Liver (tissue), 3 donors: Measurements from ENCODE around the gene SFXN5.

ENCODE experiments used
- CTCF ChIP-seq: fragments of 150-350 bp; IDR thresholded peaks from 2 replicates; pipeline ENCODE4 v1.5.1; 2017; ENCODE audit warnings: improper control_type of control experiment, low read depth, low read length; ENCODE audit not compliant: missing input control
- EGR1 ChIP-seq, 2 donors: IDR thresholded peaks; 2 replicates each; pipeline ENCODE4 v1.6.1; 2016 to 2018; ENCODE audit warnings: antibody characterized with exemption in 2 of 2, low read depth in 2 of 2
- GABPA ChIP-seq, 2 donors: IDR thresholded peaks in 1 of 2; conservative IDR thresholded peaks in 1 of 2; 2 replicates each; pipeline ENCODE4 v1.6.1; 2016; ENCODE audit warnings: antibody characterized with exemption in 2 of 2, mild to moderate bottlenecking in 1 of 2, moderate library complexity in 1 of 2
- HNF4A ChIP-seq, 2 donors: conservative IDR thresholded peaks; 2 replicates each; pipeline ENCODE4 v1.6.1; 2016; ENCODE audit warnings: antibody characterized with exemption in 2 of 2, mild to moderate bottlenecking in 2 of 2
- HNF4G ChIP-seq: IDR thresholded peaks from 2 replicates; pipeline ENCODE4 v1.6.1; 2016; ENCODE audit warnings: antibody characterized with exemption
- RXRA ChIP-seq, 2 donors: IDR thresholded peaks; 2 replicates each; pipeline ENCODE4 v1.6.1; 2017 to 2018; ENCODE audit warnings: antibody characterized with exemption in 2 of 2, mild to moderate bottlenecking in 1 of 2
- SP1 ChIP-seq: IDR thresholded peaks from 2 replicates; pipeline ENCODE4 v1.6.1; 2018; ENCODE audit warnings: antibody characterized with exemption, mild to moderate bottlenecking
- TAF1 ChIP-seq: conservative IDR thresholded peaks from 2 replicates; pipeline ENCODE4 v1.6.1; 2016; ENCODE audit warnings: antibody characterized with exemption, mild to moderate bottlenecking
- YY1 ChIP-seq: IDR thresholded peaks from 2 replicates; pipeline ENCODE4 v1.6.1; 2016; ENCODE audit warnings: antibody characterized with exemption, mild to moderate bottlenecking
- TF ChIP-seq, protein P1 (sequence below): IDR thresholded peaks from 2 replicates; pipeline ENCODE4 v1.6.1; 2016; ENCODE audit warnings: antibody characterized with exemption
- TF ChIP-seq, protein P2 (sequence below): IDR thresholded peaks from 2 replicates; pipeline ENCODE4 v1.6.1; 2016; ENCODE audit warnings: antibody characterized with exemption, mild to moderate bottlenecking
- TF ChIP-seq, protein P3 (sequence below): IDR thresholded peaks from 2 replicates; pipeline ENCODE4 v1.6.1; 2016; ENCODE audit warnings: antibody characterized with exemption
- donor health status: healthy.
- donor health status: healthy.

- TF ChIP-seq SP1: no peak
- TF ChIP-seq CTCF: no peak
- no peak for TF ChIP-seq HNF4G
- TF ChIP-seq GABPA (IDR thresholded peaks at IDR 0.05 in 1 of 2, conservative IDR thresholded peaks at IDR 0.05 in 1 of 2): no peak
- TF ChIP-seq, protein P1, sequence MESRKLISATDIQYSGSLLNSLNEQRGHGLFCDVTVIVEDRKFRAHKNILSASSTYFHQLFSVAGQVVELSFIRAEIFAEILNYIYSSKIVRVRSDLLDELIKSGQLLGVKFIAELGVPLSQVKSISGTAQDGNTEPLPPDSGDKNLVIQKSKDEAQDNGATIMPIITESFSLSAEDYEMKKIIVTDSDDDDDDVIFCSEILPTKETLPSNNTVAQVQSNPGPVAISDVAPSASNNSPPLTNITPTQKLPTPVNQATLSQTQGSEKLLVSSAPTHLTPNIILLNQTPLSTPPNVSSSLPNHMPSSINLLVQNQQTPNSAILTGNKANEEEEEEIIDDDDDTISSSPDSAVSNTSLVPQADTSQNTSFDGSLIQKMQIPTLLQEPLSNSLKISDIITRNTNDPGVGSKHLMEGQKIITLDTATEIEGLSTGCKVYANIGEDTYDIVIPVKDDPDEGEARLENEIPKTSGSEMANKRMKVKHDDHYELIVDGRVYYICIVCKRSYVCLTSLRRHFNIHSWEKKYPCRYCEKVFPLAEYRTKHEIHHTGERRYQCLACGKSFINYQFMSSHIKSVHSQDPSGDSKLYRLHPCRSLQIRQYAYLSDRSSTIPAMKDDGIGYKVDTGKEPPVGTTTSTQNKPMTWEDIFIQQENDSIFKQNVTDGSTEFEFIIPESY: no peak
- no peak for TF ChIP-seq YY1
- no peak for TF ChIP-seq TAF1
- no peak for TF ChIP-seq HNF4A (conservative IDR thresholded peaks at IDR 0.05)
- TF ChIP-seq RXRA (IDR thresholded peaks at IDR 0.05): no peak
- no peak for TF ChIP-seq EGR1 (IDR thresholded peaks at IDR 0.05; ENCODE audit: low read depth in 2 of 2)
- TF ChIP-seq, protein P2, sequence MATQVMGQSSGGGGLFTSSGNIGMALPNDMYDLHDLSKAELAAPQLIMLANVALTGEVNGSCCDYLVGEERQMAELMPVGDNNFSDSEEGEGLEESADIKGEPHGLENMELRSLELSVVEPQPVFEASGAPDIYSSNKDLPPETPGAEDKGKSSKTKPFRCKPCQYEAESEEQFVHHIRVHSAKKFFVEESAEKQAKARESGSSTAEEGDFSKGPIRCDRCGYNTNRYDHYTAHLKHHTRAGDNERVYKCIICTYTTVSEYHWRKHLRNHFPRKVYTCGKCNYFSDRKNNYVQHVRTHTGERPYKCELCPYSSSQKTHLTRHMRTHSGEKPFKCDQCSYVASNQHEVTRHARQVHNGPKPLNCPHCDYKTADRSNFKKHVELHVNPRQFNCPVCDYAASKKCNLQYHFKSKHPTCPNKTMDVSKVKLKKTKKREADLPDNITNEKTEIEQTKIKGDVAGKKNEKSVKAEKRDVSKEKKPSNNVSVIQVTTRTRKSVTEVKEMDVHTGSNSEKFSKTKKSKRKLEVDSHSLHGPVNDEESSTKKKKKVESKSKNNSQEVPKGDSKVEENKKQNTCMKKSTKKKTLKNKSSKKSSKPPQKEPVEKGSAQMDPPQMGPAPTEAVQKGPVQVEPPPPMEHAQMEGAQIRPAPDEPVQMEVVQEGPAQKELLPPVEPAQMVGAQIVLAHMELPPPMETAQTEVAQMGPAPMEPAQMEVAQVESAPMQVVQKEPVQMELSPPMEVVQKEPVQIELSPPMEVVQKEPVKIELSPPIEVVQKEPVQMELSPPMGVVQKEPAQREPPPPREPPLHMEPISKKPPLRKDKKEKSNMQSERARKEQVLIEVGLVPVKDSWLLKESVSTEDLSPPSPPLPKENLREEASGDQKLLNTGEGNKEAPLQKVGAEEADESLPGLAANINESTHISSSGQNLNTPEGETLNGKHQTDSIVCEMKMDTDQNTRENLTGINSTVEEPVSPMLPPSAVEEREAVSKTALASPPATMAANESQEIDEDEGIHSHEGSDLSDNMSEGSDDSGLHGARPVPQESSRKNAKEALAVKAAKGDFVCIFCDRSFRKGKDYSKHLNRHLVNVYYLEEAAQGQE: no peak
- TF ChIP-seq, protein P3, sequence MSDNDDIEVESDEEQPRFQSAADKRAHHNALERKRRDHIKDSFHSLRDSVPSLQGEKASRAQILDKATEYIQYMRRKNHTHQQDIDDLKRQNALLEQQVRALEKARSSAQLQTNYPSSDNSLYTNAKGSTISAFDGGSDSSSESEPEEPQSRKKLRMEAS: no peak
Observed at GRCh38 chr2:72952110-72952823, 119.2 kb downstream of the SFXN5 start.
